ENCODE results near the gene ZBTB48.
"Not testable (repeated sequence)": the region's sequence is repeated elsewhere in the genome, so short reads cannot be mapped to it uniquely, and the experiment has no call there.

The ZBTB48 gene

DNA sequence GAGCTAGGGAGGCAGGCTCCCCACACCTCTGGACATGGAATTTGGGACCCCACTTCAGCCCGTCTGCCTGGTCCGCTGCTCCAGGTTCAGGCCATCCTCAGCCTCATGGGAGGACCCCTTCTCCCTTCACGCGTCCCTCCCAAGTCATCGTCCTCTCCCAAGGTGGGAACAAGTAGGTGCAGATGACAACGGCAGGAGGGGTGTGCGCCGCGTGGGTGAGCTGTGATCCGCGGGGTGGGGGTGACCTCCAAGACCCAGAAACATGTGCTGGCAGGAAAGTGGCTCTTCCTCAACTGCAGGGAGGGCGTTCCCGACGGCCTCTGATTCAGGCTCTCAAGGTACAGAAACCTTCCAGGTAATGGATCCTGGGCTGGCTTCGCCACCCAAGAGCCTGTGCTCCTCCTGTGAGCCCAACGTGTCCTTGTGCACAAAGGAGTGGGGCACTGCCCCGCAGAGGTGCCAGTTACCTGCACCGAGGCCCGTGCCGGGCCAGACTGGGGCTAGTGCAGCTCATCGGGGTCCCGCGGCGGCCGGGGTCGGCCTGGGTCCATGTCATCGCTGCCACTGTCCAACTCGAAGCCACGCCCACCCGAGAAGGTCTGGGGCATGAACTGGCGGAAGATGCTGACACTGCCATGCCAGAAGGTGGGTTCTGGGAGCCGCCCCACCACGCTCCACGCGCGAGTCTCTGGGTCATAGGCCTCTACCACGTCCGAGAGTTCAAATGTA is 13.2 kb downstream of the ZBTB48 start:
- no peak for DNase-seq

- DNase-seq: no peak
These were observed 14.0 kb downstream of the ZBTB48 start for GRCh38 chr1:6593810-6594209.

DNA sequence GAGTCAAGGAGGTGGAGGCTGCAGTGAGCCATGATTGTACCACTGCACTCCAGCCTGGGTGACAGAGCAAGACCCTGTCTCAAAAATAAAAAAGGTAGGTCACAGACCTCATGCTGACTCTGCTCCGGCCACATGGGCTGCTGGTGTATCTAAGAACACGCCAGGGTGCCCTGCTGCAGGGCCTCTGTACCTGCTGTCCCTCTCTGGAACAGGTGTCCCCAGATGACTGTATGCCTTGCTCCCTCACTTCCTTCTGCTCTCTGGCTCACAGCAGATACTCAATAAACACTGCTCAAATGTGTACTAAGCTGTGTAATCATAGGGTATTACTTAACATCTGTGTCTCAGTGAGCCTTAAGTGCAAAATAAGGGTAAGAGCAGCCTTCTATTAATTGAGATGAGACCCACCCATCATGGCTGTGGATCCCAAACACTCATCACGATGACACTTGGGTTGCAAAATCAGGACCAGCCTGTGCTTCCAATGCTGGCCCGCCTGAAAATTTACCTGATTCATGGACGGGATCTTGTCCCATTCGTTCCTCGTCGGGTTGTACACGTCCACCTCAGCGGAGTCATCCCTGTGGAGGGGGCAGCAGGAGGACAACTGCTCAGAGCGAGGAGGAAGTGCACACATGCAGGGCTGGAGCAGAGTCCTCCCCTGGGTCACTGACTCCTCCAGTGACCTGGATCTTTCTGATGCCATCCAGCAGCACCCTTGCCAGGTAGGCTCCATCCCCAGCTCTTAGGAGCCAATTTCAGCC is 15.4 kb downstream of the ZBTB48 start:
- DNase-seq: no peak

DNA sequence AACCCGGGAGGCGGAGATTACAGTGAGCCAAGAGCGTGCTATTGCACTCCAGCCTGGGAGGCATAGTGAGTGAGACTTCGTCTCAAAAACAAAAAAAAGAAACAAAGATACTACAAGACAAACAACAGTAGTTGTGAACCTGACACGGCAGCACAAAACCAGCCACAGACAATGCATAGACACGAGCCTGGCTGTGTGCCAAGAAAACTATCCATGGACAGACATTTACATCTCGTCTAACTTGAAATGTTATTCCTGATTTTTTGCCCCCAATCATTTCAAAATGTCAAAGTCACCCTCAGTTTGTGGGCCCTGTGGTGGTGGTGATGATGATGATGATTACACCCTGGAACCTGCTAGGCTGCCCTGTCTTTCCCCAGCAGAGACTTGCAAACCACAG is 16.6 kb downstream of the ZBTB48 start:
- no peak for DNase-seq

GRCh38 chr1:6596886-6597776 is 17.3 kb downstream of the ZBTB48 start:
- no peak for DNase-seq

- DNase-seq: no peak
These were observed 18.0 kb downstream of the ZBTB48 start for GRCh38 chr1:6597777-6598131.

DNA sequence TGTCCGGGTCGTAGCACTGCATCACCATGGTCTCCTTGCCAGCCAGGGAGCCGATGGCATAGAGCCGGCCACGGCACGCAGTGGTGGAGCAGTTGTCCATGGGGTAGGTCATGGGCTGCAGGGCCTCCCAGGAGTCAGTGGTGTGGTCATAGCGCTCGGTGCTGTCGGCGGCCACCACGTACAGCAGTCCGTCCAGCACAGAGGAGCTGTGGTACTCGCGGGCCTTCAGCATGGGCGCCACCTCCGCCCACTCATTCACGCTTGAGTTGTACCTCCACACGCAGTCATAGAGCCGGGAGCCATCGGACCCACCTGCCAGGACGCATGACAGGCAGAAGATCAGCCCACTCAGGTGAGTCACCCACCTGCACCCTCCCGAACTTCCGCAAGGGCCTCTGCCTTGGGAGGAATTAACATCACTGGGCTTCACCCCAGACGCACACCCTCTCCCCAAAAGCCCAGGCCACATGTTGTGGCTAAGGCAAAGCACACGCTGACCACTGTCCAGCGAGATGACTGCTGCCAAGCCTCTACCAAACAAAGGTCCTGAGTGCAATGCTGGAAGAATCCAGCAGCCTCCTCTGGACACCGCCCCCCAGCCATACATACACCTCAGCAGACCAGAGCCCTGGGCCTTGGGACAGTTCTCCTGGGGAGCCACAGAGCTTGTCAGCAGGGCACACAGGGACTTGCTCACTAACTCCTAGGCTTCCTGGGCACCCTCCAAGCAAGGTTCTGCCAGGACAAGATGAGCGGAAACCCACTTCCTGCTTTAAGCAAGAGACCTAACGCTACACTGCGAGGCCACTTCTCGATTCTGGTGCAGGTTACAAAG is 19.6 kb downstream of the ZBTB48 start:
- peak; percentile 69 for DNase-seq

GRCh38 chr1:6599991-6600390 is 20.2 kb downstream of the ZBTB48 start:
- DNase-seq: not testable (repeated sequence)

DNA sequence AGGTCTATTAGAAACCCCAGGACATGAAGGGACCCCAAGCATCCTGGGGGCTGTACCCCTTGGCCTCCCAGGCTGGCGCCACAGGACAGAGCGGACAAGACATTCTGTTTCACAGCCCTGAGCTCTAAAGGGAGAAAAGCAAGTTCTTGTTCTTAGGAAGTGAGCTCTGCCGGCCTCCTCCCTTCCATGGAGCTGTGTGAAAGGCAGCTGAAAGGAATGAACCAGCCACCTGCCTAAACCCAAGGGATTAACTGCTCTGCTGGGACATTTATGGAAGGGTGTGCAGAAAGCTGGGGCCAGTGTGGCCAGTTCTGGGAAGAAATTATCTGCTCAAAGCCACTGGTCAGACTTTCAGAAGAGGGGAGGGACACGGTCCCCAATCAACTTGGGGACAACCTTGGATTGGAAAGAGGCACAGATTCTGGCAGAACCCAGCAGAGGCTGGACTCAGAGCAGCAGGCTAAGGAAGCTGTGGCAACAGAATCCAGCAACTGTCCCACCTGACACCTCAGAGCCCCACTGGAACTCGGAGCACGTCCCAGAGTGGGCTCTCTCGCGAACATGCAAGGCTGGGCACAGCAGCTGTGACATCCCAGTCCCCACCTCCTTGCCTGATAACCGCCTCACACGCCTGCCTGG is 20.7 kb downstream of the ZBTB48 start:
- DNase-seq: no peak

GRCh38 chr1:6601049-6601922 is 21.5 kb downstream of the ZBTB48 start:
- DNase-seq: peak; percentile 86

- peak; percentile 43 for DNase-seq
These were observed 22.3 kb downstream of the ZBTB48 start for GRCh38 chr1:6601923-6602668.

DNA sequence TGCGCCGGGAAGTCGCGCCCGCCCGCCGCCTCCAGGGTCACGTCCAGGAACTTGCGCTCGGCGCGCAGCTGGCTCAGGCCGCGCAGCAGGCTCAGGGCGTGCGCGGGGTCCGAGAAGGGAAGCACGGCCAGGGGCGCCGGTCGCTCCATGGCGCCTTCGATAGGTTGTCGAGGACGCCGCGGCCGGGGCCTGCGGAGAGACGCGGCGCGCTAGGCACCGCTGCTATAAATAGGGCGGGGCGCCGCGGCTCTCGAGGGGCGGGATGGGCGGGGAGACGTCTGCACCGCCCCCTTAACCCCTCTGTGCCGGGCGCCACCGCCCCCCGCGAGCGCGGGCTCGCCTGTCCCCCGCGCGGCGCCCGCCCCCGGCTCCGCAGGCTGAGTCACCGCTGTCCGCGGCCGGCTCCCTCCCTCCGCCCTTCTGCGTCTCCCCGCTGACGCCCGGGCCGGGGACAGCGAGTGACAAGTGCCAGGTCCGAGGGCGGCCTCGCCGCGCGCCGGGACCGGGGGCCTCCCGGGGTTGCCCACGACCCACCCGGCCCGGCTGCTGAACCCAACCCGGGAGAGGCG is 23.0 kb downstream of the ZBTB48 start, which contains the start of gene KLHL21:
Gene KLHL21 (minus strand): TSS at position 201 of the 569 bp plus-strand sequence. CDS start 52 bp downstream, at position 149.
- peak; percentile 87 for DNase-seq

DNA sequence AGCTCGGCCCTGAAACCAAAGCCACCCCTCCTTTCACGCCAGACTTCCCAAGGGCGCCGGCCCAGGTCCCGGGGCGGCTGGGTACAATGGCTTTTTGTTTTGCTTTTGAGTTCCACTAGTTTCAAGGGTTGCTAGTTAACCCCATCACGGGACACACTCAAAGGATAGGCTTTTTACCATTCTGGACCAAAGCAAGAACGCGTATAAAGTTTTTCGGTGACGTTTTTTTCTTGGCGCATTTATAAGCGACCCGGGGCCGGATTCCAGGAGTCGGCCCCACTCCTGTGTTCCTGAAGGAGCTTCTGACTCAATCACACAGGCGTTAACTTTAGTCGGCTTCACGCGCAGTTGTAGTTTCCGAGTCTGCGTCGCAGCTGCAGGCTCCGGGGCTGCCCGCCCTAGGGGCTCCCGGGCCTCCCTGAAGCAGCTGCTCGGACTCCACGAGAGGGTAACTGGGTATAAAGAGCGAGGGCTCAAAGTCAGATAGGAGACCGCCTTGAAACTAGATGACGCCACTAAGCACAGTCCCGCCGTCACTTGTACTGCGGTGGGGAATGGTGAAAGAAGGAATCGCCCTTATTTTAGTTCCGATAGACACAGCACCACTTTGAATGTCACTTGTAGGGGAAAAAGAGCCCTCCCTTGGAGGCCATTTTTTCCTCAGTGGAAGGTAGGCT is 23.6 kb downstream of the ZBTB48 start:
- DNase-seq: peak; percentile 60

- DNase-seq: no peak
These were observed 24.2 kb downstream of the ZBTB48 start for GRCh38 chr1:6603915-6604558.

- DNase-seq: no peak
These were observed 33.0 kb downstream of the ZBTB48 start for GRCh38 chr1:6612641-6613360.

DNA sequence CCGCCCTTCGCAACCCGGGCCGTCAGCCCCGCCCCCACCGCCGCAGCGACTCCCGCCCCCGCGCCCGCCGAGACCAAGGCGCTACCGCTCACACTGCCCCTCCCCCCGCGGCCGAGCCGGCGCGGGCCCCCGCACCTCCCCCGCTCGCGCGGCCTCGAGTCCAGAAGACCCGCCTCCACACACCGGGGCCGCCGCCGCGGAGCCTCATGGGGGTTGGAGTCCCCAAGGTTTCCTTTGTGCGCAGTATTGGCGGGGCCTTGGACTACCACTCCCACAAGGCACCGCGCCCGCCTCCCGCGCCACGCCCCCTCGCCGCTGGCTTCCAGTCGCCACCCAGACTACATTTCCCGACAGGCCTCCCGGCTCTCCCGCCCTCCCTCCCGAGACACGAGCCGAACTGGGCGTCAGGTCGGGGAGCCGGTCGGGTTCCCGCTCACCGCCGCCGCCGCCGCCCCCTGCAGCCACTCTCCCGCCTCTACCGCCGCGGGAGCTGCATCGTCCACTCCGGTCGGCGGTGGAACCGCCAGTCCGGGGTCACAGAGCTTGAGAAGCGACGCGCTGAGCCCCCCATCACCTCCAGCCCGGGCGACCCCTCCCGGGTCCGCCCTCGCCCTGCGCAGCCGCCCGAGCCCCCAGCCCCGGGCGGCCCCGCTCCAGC is 33.7 kb downstream of the ZBTB48 start, which contains the start of gene PHF13:
Gene PHF13 (plus strand): TSS at position 371 of the 658 bp plus-strand sequence. CDS start 336 bp downstream, outside the sequence.
- peak; percentile 100 for DNase-seq
